Measurements from ENCODE around the gene L3MBTL1.

Gene L3MBTL1

GRCh38 chr20:43536041-43536816 is 28.7 kb downstream of the L3MBTL1 start:
- DNase-seq: no peak

DNA sequence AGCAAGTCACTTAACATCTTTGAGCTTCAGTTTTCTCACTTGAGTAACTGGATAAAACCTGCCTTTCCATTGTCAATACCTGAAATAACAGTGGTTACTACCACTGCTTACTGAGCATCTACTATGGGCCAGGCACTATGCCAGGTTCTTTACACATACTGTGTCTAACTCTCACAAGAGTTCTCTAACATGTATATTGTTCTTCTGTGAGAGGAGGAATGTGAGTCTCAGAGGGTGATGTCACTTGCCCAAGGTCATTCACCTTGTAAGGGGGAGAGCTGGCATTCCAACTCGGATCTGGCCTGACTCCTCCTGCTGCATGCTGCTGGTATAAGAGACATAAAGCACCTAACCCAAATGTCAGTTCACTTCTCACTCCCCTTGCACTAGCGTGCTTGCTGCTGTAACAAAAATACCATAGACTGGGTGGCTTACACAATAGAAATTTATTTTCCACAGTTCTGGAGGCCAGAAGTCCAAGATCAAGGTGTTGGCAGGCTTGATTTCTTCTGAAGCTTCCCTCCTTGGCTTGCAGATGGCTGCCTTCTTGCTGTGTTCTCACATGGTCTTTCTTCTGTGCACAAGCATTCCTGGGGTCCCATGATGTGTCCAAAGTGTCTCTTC is 29.4 kb downstream of the L3MBTL1 start:
- no peak for DNase-seq

DNA sequence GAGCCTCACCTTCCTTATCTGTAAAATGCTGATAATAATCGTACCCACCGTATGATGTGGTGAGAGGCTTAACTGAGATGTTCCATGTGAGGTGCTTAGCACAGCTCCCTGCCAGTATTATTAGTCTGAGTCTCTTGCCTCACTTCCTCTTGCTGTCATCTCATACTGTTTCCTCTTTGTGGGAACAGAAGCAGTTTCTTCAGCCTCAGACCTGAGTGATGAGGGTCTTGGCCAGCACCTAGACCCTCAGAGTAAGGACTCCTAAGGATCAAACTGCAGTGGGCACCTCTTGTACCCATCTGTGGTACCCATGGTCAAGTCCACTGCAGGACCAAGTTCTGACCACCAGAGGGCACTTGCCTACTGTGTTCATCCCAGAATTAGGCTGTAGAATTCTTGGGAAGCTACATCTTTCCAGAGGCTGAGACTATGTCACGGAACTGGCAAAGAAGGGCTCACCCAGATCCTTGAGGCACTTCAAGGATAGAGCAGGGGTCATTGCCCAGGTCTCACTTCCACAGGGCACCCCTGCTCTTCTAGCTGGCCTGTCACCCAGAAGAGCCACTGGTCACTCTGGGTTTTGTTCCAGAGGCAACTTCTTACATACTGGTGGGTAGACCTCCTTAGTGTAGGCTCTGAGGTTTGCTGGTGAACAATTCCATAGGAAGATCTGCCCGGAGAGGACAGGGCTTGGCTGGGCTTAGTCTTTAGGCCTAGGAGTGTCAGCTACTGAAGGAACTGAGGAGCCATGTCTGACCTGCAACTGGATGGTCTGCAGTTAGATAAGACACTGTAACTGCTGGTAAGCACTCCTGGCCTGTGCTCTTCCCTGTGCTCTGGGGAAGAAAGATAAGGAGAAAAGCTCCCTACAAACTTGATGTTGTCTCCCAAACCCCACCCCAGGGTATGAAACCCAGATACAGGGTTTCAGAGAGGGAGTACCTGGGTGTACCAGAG is 30.7 kb downstream of the L3MBTL1 start:
- peak; percentile 53 for DNase-seq

DNA sequence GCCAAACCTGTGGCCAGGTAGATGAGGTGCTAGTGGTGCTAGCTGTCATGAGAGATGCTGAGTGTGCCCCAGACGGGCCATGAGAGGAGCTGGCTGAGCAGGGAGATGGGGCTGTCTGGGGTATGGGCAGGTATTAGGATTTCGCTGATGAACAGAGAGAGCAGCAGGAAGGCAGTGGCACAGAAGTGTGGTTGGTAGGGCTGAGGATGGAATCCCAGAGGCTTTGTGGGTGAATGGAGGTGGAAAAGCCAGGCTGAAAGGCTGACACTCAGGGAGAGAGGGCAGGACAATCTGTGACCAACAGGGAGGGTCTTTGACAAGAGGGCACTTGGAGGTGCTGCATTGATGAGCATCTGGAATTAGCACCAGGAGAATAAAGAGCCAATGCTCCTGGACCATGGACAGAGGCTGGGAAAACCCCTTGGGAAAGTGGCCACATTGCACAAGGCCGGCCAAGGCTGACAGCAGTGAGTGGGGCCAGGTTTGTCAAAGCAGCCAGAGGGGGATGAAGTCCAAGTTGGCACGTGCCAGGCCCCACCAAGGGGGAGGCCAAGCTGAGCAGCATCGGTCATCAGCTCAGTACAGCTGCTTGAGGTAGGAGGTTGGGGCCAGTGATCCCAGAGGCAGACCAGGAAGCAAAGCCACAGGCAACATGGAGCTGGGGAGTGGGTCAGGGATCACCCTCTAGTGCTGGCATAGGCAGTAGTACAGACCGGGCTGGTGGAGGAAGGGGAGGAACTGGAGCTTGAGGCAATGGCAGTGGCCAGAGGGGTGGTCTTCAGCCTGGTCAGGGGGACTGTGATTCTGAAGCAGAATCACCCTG is 31.6 kb downstream of the L3MBTL1 start:
- DNase-seq: no peak

GRCh38 chr20:43539975-43540672 is 32.6 kb downstream of the L3MBTL1 start:
- DNase-seq: no peak

GRCh38 chr20:43540673-43541060 is 33.2 kb downstream of the L3MBTL1 start:
- DNase-seq: no peak

GRCh38 chr20:43541214-43541613 is 33.7 kb downstream of the L3MBTL1 start:
- no peak for DNase-seq

GRCh38 chr20:43542161-43542560 is 34.7 kb downstream of the L3MBTL1 start:
- DNase-seq: no peak

DNA sequence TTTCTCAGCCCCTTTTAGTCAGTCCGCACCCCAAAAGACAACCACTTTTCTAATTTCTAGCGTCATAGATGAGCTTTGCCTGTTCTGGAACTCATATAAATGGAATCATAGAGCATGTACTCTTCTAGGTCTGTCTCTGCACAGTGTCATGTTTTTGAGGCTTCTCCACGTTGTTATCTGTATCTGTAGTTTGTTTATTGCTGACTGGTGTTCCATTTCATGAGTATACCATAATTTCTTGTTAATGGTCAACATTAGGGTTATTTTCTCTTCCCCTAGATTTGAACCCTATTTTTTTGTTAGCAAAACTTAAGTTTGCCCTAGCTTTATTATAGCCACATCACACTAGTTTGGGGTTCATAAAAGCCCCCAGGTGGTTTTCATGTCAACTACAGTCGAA is 35.2 kb downstream of the L3MBTL1 start:
- no peak for DNase-seq

- no peak for DNase-seq
These were observed 35.6 kb downstream of the L3MBTL1 start for GRCh38 chr20:43543138-43543537.

DNA sequence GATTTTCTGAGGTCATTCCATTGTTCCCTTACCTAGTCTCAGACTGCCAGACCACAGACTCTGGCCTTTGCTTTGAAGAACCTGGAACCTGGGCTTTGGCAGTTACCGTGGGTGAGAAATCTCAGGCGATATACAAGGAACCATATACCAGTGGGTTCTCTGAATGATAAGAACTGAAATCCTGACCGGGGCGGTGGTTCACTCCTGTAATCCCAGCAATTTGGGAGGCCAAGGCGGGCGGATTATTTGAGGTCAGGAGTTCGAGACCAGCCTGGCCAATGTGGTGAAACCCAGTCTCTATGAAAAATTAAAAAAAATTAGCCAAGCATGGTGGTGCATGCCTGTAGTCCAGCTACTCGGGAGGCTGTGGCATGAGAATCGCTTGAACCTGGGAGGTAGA is 37.0 kb downstream of the L3MBTL1 start:
- no peak for DNase-seq

- no peak for DNase-seq
These were observed 38.5 kb downstream of the L3MBTL1 start for GRCh38 chr20:43545837-43546578.

GRCh38 chr20:43548273-43548880 is 40.9 kb downstream of the L3MBTL1 start:
- no peak for DNase-seq

- DNase-seq: no peak
These were observed 42.0 kb downstream of the L3MBTL1 start for GRCh38 chr20:43549416-43550065.

- DNase-seq: no peak
These were observed 43.0 kb downstream of the L3MBTL1 start for GRCh38 chr20:43550456-43550855.

DNA sequence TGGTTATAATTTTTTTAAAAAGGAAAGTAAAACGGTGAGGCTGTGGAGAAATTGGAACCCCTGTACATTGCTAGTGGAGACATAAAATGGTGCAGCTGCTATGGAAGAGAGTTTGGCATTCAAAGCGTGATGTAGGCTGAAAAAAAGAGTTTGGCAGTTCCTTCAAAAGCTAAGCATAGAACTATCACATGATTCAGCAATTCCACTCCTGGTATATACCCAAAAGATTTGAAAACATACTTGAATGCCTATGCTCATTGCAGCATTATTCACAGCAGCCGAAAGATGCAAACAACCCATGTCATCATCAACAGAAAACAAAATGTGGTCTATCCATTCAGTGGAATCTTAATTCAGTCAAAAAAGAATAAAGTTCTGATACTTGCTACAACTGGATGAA is 46.9 kb downstream of the L3MBTL1 start:
- DNase-seq: no peak

GRCh38 chr20:43558412-43559146 is 51.1 kb downstream of the L3MBTL1 start, which contains the start of gene SGK2:
Gene SGK2 (plus strand): TSS chr20:43559027. CDS start chr20:43566496, 7,469 bp downstream.
- DNase-seq: no peak

GRCh38 chr20:43559147-43559987 is 51.9 kb downstream of the L3MBTL1 start:
- no peak for DNase-seq
